ENCODE data around the gene INTS7. TPM values are rescaled to one million over a fixed set of nuclear protein-coding genes. Genes with fewer than 3 reads are reported as not detected.
A peak's percentile ranks its signal among the peaks of the same experiment; 100 is the strongest.

The INTS7 gene
- total RNA-seq, 1 experiment from 2014 or later = 25.3 TPM

GRCh38 chr1:211935448-211935970, 99.8 kb downstream of the INTS7 start:
- CTCF ChIA-PET = no interaction called here
- DNase-seq (no peak), ATAC-seq (no peak)
- H3K4me1 ChIP-seq (ENCODE audit: insufficient read depth, low read length) = no peaks in the 10 kb centered on the region
- H3K9ac ChIP-seq (ENCODE audit: low read length) = no peak overlapping the region
- H3K27me3 ChIP-seq (ENCODE audit: low read length) = no peaks in the 10 kb centered on the region
- no peaks in the 10 kb centered on the region for H3F3A ChIP-seq (ENCODE audit: low read length, unreplicated experiment)
- no peak overlapping the region for H2AFZ ChIP-seq (ENCODE audit: low read length)
- no peaks in the 10 kb centered on the region for H4K20me1 ChIP-seq (ENCODE audit: low read length)
- TSS peak; percentile 5 for BruUV-seq (replicated peaks)
- no peak overlapping the region for H3K27ac ChIP-seq (ENCODE audit: low read length)
- no peak overlapping the region for H3K4me2 ChIP-seq (ENCODE audit: low read length)
- H3K4me3 ChIP-seq (ENCODE audit: low read length) = no peak overlapping the region
- H3K9me3 ChIP-seq (ENCODE audit: low read length) = no peaks in the 10 kb centered on the region
- POLR2A ChIA-PET (ENCODE audit: unreplicated experiment) = no interaction called here
- no peaks in the 10 kb centered on the region for H3K79me2 ChIP-seq (ENCODE audit: low read length)
- intact Hi-C loops (cut with micrococcal nuclease) = no loop called here
- no peaks in the 10 kb centered on the region for H3K9me2 ChIP-seq (replicated peaks; ENCODE audit: low read length)
- TF ChIP-seq CTCF (conservative IDR thresholded peaks at IDR 0.05; ENCODE audit: low read depth, low read length) (no peak), EZH2 (IDR thresholded peaks at IDR 0.05; ENCODE audit: low read length, unreplicated experiment) (no peak), EZH2phosphoT487 (IDR thresholded peaks at IDR 0.05; ENCODE audit: borderline replicate concordance, low read length) (no peak)
- H3K36me3 ChIP-seq (ENCODE audit: low read depth, low read length) = no peaks in the 10 kb centered on the region

- H3K27ac ChIP-seq (ENCODE audit: low read length) = no peak overlapping the region
- ATAC-seq (peak; percentile 10; the same call in 1 of the 2 replicates), DNase-seq (no peak)
- no peaks in the 10 kb centered on the region for H3K9me3 ChIP-seq (ENCODE audit: low read length)
- H3K36me3 ChIP-seq (ENCODE audit: low read depth, low read length) = no peaks in the 10 kb centered on the region
- no peaks in the 10 kb centered on the region for H3F3A ChIP-seq (ENCODE audit: low read length, unreplicated experiment)
- H3K9ac ChIP-seq (ENCODE audit: low read length) = no peak overlapping the region
- CTCF ChIA-PET = no interaction called here
- peaks cover 6% of the 10 kb centered on the region for H3K4me1 ChIP-seq (ENCODE audit: insufficient read depth, low read length)
- POLR2A ChIA-PET (ENCODE audit: unreplicated experiment) = no interaction called here
- H3K4me3 ChIP-seq (ENCODE audit: low read length) = no peak overlapping the region
- no peaks in the 10 kb centered on the region for H3K79me2 ChIP-seq (ENCODE audit: low read length)
- H4K20me1 ChIP-seq (ENCODE audit: low read length) = no peaks in the 10 kb centered on the region
- no TSS peak for BruUV-seq (replicated peaks)
- no peaks in the 10 kb centered on the region for H3K27me3 ChIP-seq (ENCODE audit: low read length)
- TF ChIP-seq EZH2 (IDR thresholded peaks at IDR 0.05; ENCODE audit: low read length, unreplicated experiment) (no peak), EZH2phosphoT487 (IDR thresholded peaks at IDR 0.05; ENCODE audit: borderline replicate concordance, low read length) (no peak), CTCF (conservative IDR thresholded peaks at IDR 0.05; ENCODE audit: low read depth, low read length) (no peak)
- no peak overlapping the region for H3K4me2 ChIP-seq (ENCODE audit: low read length)
- no peak overlapping the region for H2AFZ ChIP-seq (ENCODE audit: low read length)
- H3K9me2 ChIP-seq (replicated peaks; ENCODE audit: low read length) = no peaks in the 10 kb centered on the region
- intact Hi-C loops (cut with micrococcal nuclease) = no loop called here
Measured at GRCh38 chr1:211933946-211934714, 101.2 kb downstream of the INTS7 start.

GRCh38 chr1:211932933-211933254, 102.5 kb downstream of the INTS7 start:
- Histone ChIP-seq H2AFZ (ENCODE audit: low read length) (no peak overlapping the region), H3K27me3 (ENCODE audit: low read length) (no peaks in the 10 kb centered on the region), H3K27ac (ENCODE audit: low read length) (no peak overlapping the region), H3K9me2 (replicated peaks; ENCODE audit: low read length) (no peaks in the 10 kb centered on the region), H3K79me2 (ENCODE audit: low read length) (no peaks in the 10 kb centered on the region), H3K4me2 (ENCODE audit: low read length) (no peak overlapping the region), H3K36me3 (ENCODE audit: low read depth, low read length) (no peaks in the 10 kb centered on the region), H3K9me3 (ENCODE audit: low read length) (no peaks in the 10 kb centered on the region), H3K4me1 (ENCODE audit: insufficient read depth, low read length) (peaks cover 17% of the 10 kb centered on the region), H3K9ac (ENCODE audit: low read length) (no peak overlapping the region), H4K20me1 (ENCODE audit: low read length) (no peaks in the 10 kb centered on the region), H3F3A (ENCODE audit: low read length, unreplicated experiment) (no peaks in the 10 kb centered on the region), H3K4me3 (ENCODE audit: low read length) (no peak overlapping the region)
- CTCF ChIA-PET = no interaction called here
- POLR2A ChIA-PET (ENCODE audit: unreplicated experiment) = no interaction called here
- ATAC-seq (no peak), DNase-seq (no peak)
- intact Hi-C loops (cut with micrococcal nuclease) = no loop called here
- TF ChIP-seq CTCF (conservative IDR thresholded peaks at IDR 0.05; ENCODE audit: low read depth, low read length) (no peak), EZH2 (IDR thresholded peaks at IDR 0.05; ENCODE audit: low read length, unreplicated experiment) (no peak), EZH2phosphoT487 (IDR thresholded peaks at IDR 0.05; ENCODE audit: borderline replicate concordance, low read length) (no peak)
- no TSS peak for BruUV-seq (replicated peaks)
